PC-9 (cell line): ENCODE measurements around the gene NCOA3. TPM values are rescaled to one million over a fixed set of nuclear protein-coding genes. Genes with fewer than 3 reads are reported as not detected.
"Not testable (repeated sequence)": the region's sequence is repeated elsewhere in the genome, so short reads cannot be mapped to it uniquely, and the experiment has no call there.

ENCODE experiments used
- BruUV-seq: library from RNA; stranded (reverse); fragments of 400-500 nt; replicated peaks from 2 replicates; lab custom pipeline; 2021; lab: Mats Ljungman, UMichigan
- CTCF ChIA-PET: fragments of 300-600 bp; sonication (Branson Sonifier 250); formaldehyde crosslinking; loops from one replicate; lab custom pipeline; 2022; ENCODE audit warnings: antibody characterized with exemption; lab: Charles Lee
- POLR2A ChIA-PET: fragments of 300-600 bp; sonication (Branson Sonifier 250); formaldehyde crosslinking; loops from one replicate; lab custom pipeline; 2022; ENCODE audit warnings: antibody characterized with exemption; ENCODE audit not compliant: unreplicated experiment; lab: Charles Lee
- DNase-seq, 2 experiments: peaks; one replicate each; pipeline versions ENCODE4 v3.0.0 to v3.0.0-alpha.2; 2015 to 2022; ENCODE audit warnings: mixed read lengths in 1 of 2
- H2AFZ ChIP-seq: fragments of 200-600 bp; sonication (generic); 2 replicates; pipeline ENCODE4 v1.8.1; 2017; ENCODE audit warnings: antibody characterized with exemption
- H3F3A ChIP-seq: fragments of 200-600 bp; sonication (generic); 2 replicates; pipeline ENCODE4 v1.8.1; 2017; ENCODE audit warnings: antibody characterized with exemption, mild to moderate bottlenecking, low read depth; ENCODE audit not compliant: insufficient read depth
- H3K27ac ChIP-seq: fragments of 200-600 bp; sonication (generic); 2 replicates; pipeline ENCODE4 v1.6.1; 2016; ENCODE audit warnings: mixed run types
- H3K27me3 ChIP-seq: fragments of 200-600 bp; sonication (generic); 2 replicates; pipeline ENCODE4 v1.6.1; 2016; ENCODE audit warnings: low read depth, mixed run types; ENCODE audit not compliant: insufficient read depth
- H3K36me3 ChIP-seq: fragments of 200-600 bp; sonication (generic); 2 replicates; pipeline ENCODE4 v1.6.1; 2016; ENCODE audit warnings: low read depth, mixed run types
- H3K4me1 ChIP-seq: fragments of 200-600 bp; sonication (generic); replicated peaks from 2 replicates; pipeline ENCODE4 v1.6.1; 2016; ENCODE audit warnings: mixed run types; ENCODE audit not compliant: insufficient read depth
- H3K4me2 ChIP-seq: fragments of 200-600 bp; sonication (generic); 2 replicates; pipeline ENCODE4 v1.6.1; 2017; ENCODE audit warnings: mixed run types
- H3K4me3 ChIP-seq: fragments of 200-600 bp; sonication (generic); 2 replicates; pipeline ENCODE4 v1.6.1; 2016; ENCODE audit warnings: mixed run types
- H3K79me2 ChIP-seq: fragments of 200-600 bp; sonication (generic); 2 replicates; pipeline ENCODE4 v1.6.1; 2017; ENCODE audit warnings: low read depth, mixed run types
- H3K9me2 ChIP-seq: fragments of 200-600 bp; sonication (generic); 2 replicates; pipeline ENCODE4 v1.8.1; 2017; ENCODE audit warnings: mild to moderate bottlenecking; ENCODE audit not compliant: insufficient read depth
- H3K9me3 ChIP-seq: fragments of 200-600 bp; sonication (generic); 2 replicates; pipeline ENCODE4 v1.8.1; 2016; ENCODE audit warnings: low read depth; ENCODE audit not compliant: insufficient read depth
- H4K20me1 ChIP-seq: fragments of 200-600 bp; sonication (generic); 2 replicates; pipeline ENCODE4 v1.8.1; 2017; ENCODE audit not compliant: insufficient read depth
- CTCF ChIP-seq: fragments of 200-600 bp; sonication (generic); conservative IDR thresholded peaks from 2 replicates; pipeline ENCODE4 v1.6.1; 2017; ENCODE audit warnings: mixed run types, antibody characterized with exemption, mild to moderate bottlenecking, moderate library complexity
- EZH2 ChIP-seq: fragments of 200-600 bp; sonication (generic); IDR thresholded peaks from 2 replicates; pipeline ENCODE4 v1.8.0; 2017; ENCODE audit warnings: antibody characterized with exemption, low read depth
- intact Hi-C: fragments of 100-400 bp; cut with micrococcal nuclease; formaldehyde crosslinking; loops from one replicate; pipeline ENCODE4 v1.10.0; 2022; ENCODE audit not compliant: unreplicated experiment
- total RNA-seq: library from RNA; stranded (reverse); gene quantifications from 2 replicates; pipeline ENCODE4 v1.2.3, GENCODE V29; 2021

The NCOA3 gene
- total RNA-seq, 1 experiment from 2014 or later, result 78.0 TPM

GRCh38 chr20:47455133-47456040, 46.3 kb upstream of the NCOA3 start:
- H2AFZ ChIP-seq, result peak overlapping the region; percentile 8; the same call in 1 of the 2 replicates

GRCh38 chr20:47456041-47456537, 45.6 kb upstream of the NCOA3 start:
- no peaks in the 10 kb centered on the region for H4K20me1 ChIP-seq
- ChIA-PET POLR2A (interaction anchor here (0.6 kb wide), 1 partner anchor 66 kb away, joined by 5 read pairs; no protein-coding TSS in a partner anchor), CTCF (interaction anchor here (0.6 kb wide), 1 partner anchor 145 kb away, joined by 9 read pairs; no protein-coding TSS in a partner anchor)
- H3K79me2 ChIP-seq, result no peaks in the 10 kb centered on the region
- peak overlapping the region; percentile 69 for H3K4me2 ChIP-seq
- H3K27ac ChIP-seq, result peak overlapping the region; percentile 93
- no peaks in the 10 kb centered on the region for H3K27me3 ChIP-seq
- BruUV-seq, result no TSS peak
- H3K4me1 ChIP-seq, result peaks cover 68% of the 10 kb centered on the region
- H3K36me3 ChIP-seq, result no peaks in the 10 kb centered on the region
- no peaks in the 10 kb centered on the region for H3K9me3 ChIP-seq
- H2AFZ ChIP-seq, result no peak overlapping the region
- intact Hi-C loops, result no loop called here
- no peak for TF ChIP-seq CTCF
- TF ChIP-seq EZH2, result no peak
- peaks cover 66% of the 10 kb centered on the region for H3F3A ChIP-seq
- no peak overlapping the region for H3K4me3 ChIP-seq
- DNase-seq, result no peak
- no peaks in the 10 kb centered on the region for H3K9me2 ChIP-seq

More at GRCh38 chr20:47455133-47456040, 46.3 kb upstream of the NCOA3 start:
- Histone ChIP-seq H3K9me2 (no peaks in the 10 kb centered on the region), H3K4me1 (peaks cover 68% of the 10 kb centered on the region), H3K27ac (peak overlapping the region; percentile 93), H3K4me3 (peak overlapping the region; percentile 20; the same call in 1 of the 2 replicates), H3K27me3 (no peaks in the 10 kb centered on the region), H3K79me2 (no peaks in the 10 kb centered on the region), H3F3A (peaks cover 66% of the 10 kb centered on the region), H3K4me2 (peak overlapping the region; percentile 69), H4K20me1 (no peaks in the 10 kb centered on the region), H3K9me3 (no peaks in the 10 kb centered on the region), H3K36me3 (no peaks in the 10 kb centered on the region)
- POLR2A ChIA-PET, result interaction anchor here (0.6 kb wide), 3 partner anchors 46 to 158 kb away, joined by 3 to 5 read pairs (median 4); no protein-coding TSS in a partner anchor
- CTCF ChIA-PET, result no interaction called here
- TF ChIP-seq CTCF, result no peak
- TF ChIP-seq EZH2, result no peak
- BruUV-seq, result no TSS peak
- DNase-seq, result peak in 1 of 2 experiments; percentile 94
- intact Hi-C loops, result no loop called here

- CTCF ChIA-PET, result no interaction called here
- peak overlapping the region; percentile 93 for H3K27ac ChIP-seq
- peak in 1 of 2 experiments; percentile 79 for DNase-seq
- H3K4me1 ChIP-seq, result peaks cover 62% of the 10 kb centered on the region
- BruUV-seq, result no TSS peak
- H3K9me2 ChIP-seq, result no peaks in the 10 kb centered on the region
- H3K9me3 ChIP-seq, result no peaks in the 10 kb centered on the region
- H3K27me3 ChIP-seq, result no peaks in the 10 kb centered on the region
- TF ChIP-seq CTCF, result no peak
- TF ChIP-seq EZH2, result no peak
- POLR2A ChIA-PET, result no interaction called here
- H3K79me2 ChIP-seq, result no peaks in the 10 kb centered on the region
- H4K20me1 ChIP-seq, result no peaks in the 10 kb centered on the region
- H2AFZ ChIP-seq, result no peak overlapping the region
- no peak overlapping the region for H3K4me3 ChIP-seq
- peak overlapping the region; percentile 35 for H3K4me2 ChIP-seq
- H3F3A ChIP-seq, result peaks cover 65% of the 10 kb centered on the region
- intact Hi-C loops, result no loop called here
- no peaks in the 10 kb centered on the region for H3K36me3 ChIP-seq
Observed at GRCh38 chr20:47456952-47457724, 44.5 kb upstream of the NCOA3 start.

GRCh38 chr20:47458280-47459050, 43.2 kb upstream of the NCOA3 start:
- Histone ChIP-seq H3K27ac (peak overlapping the region; percentile 93), H3F3A (peaks cover 60% of the 10 kb centered on the region), H3K4me1 (peaks cover 55% of the 10 kb centered on the region)
- DNase-seq, H3K9me3 ChIP-seq, intact Hi-C loops, H3K79me2 ChIP-seq, H3K27me3 ChIP-seq, H2AFZ ChIP-seq, BruUV-seq, H3K9me2 ChIP-seq, H3K36me3 ChIP-seq, H3K4me2 ChIP-seq, CTCF ChIA-PET, H3K4me3 ChIP-seq, H4K20me1 ChIP-seq: not testable (repeated sequence)
- POLR2A ChIA-PET, result interaction anchor here (0.6 kb wide), 1 partner anchor 177 kb away, joined by 3 read pairs; no protein-coding TSS in a partner anchor
